OCI-M2 (cell line): ENCODE results near the gene IVNS1ABP.
"Not testable (repeated sequence)": the region's sequence is repeated elsewhere in the genome, so short reads cannot be mapped to it uniquely, and the experiment has no call there.

ENCODE experiments used
- DNase-seq: peaks from one replicate; lab custom pipeline; 2025; ENCODE audit not compliant: unreplicated experiment; lab: John Stamatoyannopoulos, UW

IVNS1ABP gene

GRCh38 chr1:185334182-185334581 lies 17.1 kb upstream of the IVNS1ABP start:
- no peak for DNase-seq

GRCh38 chr1:185328255-185328654 lies 11.2 kb upstream of the IVNS1ABP start:
- no peak for DNase-seq

- no peak for DNase-seq
Measured at GRCh38 chr1:185325413-185325812, 8.4 kb upstream of the IVNS1ABP start.

- no peak for DNase-seq
Measured at GRCh38 chr1:185324118-185324517, 7.1 kb upstream of the IVNS1ABP start.

GRCh38 chr1:185322636-185323035 lies 5.6 kb upstream of the IVNS1ABP start:
- DNase-seq, result no peak

GRCh38 chr1:185321653-185322221 lies 4.7 kb upstream of the IVNS1ABP start:
- DNase-seq, result not testable (repeated sequence)

- DNase-seq, result not testable (repeated sequence)
Measured at GRCh38 chr1:185321104-185321503, 4.1 kb upstream of the IVNS1ABP start.

- DNase-seq, result no peak
Measured at GRCh38 chr1:185319139-185319475, 2.1 kb upstream of the IVNS1ABP start.

GRCh38 chr1:185318431-185319138 lies 1.5 kb upstream of the IVNS1ABP start:
- no peak for DNase-seq

GRCh38 chr1:185317886-185318310 lies 855 bp upstream of the IVNS1ABP start:
- no peak for DNase-seq

GRCh38 chr1:185316163-185317033 lies 645 bp downstream of the IVNS1ABP start:
- DNase-seq, result no peak

- no peak for DNase-seq
Measured at GRCh38 chr1:185315445-185316071, 1.5 kb downstream of the IVNS1ABP start.

- no peak for DNase-seq
Measured at GRCh38 chr1:185314411-185314810, 2.6 kb downstream of the IVNS1ABP start.

GRCh38 chr1:185312361-185313138 lies 4.5 kb downstream of the IVNS1ABP start:
- no peak for DNase-seq

GRCh38 chr1:185311589-185312225 lies 5.3 kb downstream of the IVNS1ABP start:
- DNase-seq, result no peak

- no peak for DNase-seq
Measured at GRCh38 chr1:185309566-185309965, 7.5 kb downstream of the IVNS1ABP start.

GRCh38 chr1:185308126-185308525 lies 8.9 kb downstream of the IVNS1ABP start:
- no peak for DNase-seq

- DNase-seq, result no peak
Measured at GRCh38 chr1:185305419-185305818, 11.6 kb downstream of the IVNS1ABP start.

- no peak for DNase-seq
Measured at GRCh38 chr1:185300152-185300551, 16.9 kb downstream of the IVNS1ABP start.

GRCh38 chr1:185297982-185298381 lies 19.1 kb downstream of the IVNS1ABP start:
- no peak for DNase-seq
